HepG2 (cell line): ENCODE measurements around the gene CLIC1. TPM values are rescaled to one million over a fixed set of nuclear protein-coding genes. Genes with fewer than 3 reads are reported as not detected.

Experiments
- AGO1 ChIP-seq: fragments of 200-400 bp; formaldehyde crosslinking; IDR thresholded peaks from 2 replicates; pipeline ENCODE4 v1.6.1; 2017; ENCODE audit warnings: mild to moderate bottlenecking, low read depth, low read length, moderate library complexity; ENCODE audit not compliant: poor library complexity, severe bottlenecking
- ATF7-NPFF ChIP-seq: sonication (generic); formaldehyde crosslinking; IDR thresholded peaks from 2 replicates; pipeline ENCODE4 v1.8.1; 2023; ENCODE audit warnings: mild to moderate bottlenecking, low read depth, missing genetic modification reagents, moderate library complexity
- ATM ChIP-seq: fragments of 450-650 bp; IDR thresholded peaks from 2 replicates; pipeline ENCODE4 v1.7.1; 2017; ENCODE audit warnings: mild to moderate bottlenecking, borderline replicate concordance
- EED ChIP-seq: sonication (generic); formaldehyde crosslinking; IDR thresholded peaks from 2 replicates; pipeline ENCODE4 v1.5.0; 2020; ENCODE audit warnings: mild to moderate bottlenecking, missing genetic modification reagents
- HNF1B ChIP-seq: sonication (generic); formaldehyde crosslinking; IDR thresholded peaks from 2 replicates; pipeline ENCODE4 v1.5.1; 2020; ENCODE audit warnings: mild to moderate bottlenecking, moderate library complexity, missing genetic modification reagents
- PHF21A ChIP-seq: sonication (generic); formaldehyde crosslinking; IDR thresholded peaks from 2 replicates; pipeline ENCODE4 v1.5.0; 2020; ENCODE audit warnings: mild to moderate bottlenecking, missing genetic modification reagents
- RBFOX2 ChIP-seq: fragments of 200-400 bp; formaldehyde crosslinking; IDR thresholded peaks from 2 replicates; pipeline ENCODE4 v1.6.1; 2017; ENCODE audit warnings: low read depth, mild to moderate bottlenecking, low read length
- RCOR2 ChIP-seq: IDR thresholded peaks from 2 replicates; pipeline ENCODE4 v1.6.1; 2016; ENCODE audit warnings: missing biosample characterization, missing genetic modification reagents
- SATB2 ChIP-seq: sonication (generic); formaldehyde crosslinking; IDR thresholded peaks from 2 replicates; pipeline ENCODE4 v1.5.0; 2020; ENCODE audit warnings: missing genetic modification reagents
- SMAD9 ChIP-seq: sonication (generic); formaldehyde crosslinking; IDR thresholded peaks from 2 replicates; pipeline ENCODE4 v1.5.1; 2020; ENCODE audit warnings: mild to moderate bottlenecking, missing genetic modification reagents
- U2AF1 ChIP-seq: fragments of 200-400 bp; formaldehyde crosslinking; optimal IDR thresholded peaks from 2 replicates; pipeline ENCODE3; 2017; ENCODE audit warnings: mild to moderate bottlenecking, low read depth, low read length
- ZKSCAN5 ChIP-seq: sonication (generic); formaldehyde crosslinking; IDR thresholded peaks from 2 replicates; pipeline ENCODE4 v1.5.1; 2020; ENCODE audit warnings: mild to moderate bottlenecking, missing genetic modification reagents
- ZNF143 ChIP-seq: sonication (generic); formaldehyde crosslinking; IDR thresholded peaks from 2 replicates; pipeline ENCODE4 v1.4.0; 2020; ENCODE audit warnings: missing genetic modification reagents
- ZNF280D ChIP-seq: sonication (generic); formaldehyde crosslinking; IDR thresholded peaks from 2 replicates; pipeline ENCODE4 v1.5.1; 2020; ENCODE audit warnings: mild to moderate bottlenecking, missing genetic modification reagents
- ZNF407 ChIP-seq: sonication (generic); formaldehyde crosslinking; IDR thresholded peaks from one replicate; pipeline ENCODE4 v1.5.1; 2020; ENCODE audit warnings: mild to moderate bottlenecking, missing genetic modification reagents; ENCODE audit errors: not compliant biosample characterization
- ZNF816 ChIP-seq: sonication (generic); formaldehyde crosslinking; IDR thresholded peaks from 2 replicates; pipeline ENCODE4 v1.8.0; 2022; ENCODE audit warnings: missing genetic modification reagents, mild to moderate bottlenecking, borderline replicate concordance
- ZSCAN9 ChIP-seq: IDR thresholded peaks from 2 replicates; pipeline ENCODE4 v1.6.1; 2016; ENCODE audit warnings: borderline replicate concordance
- polyA plus RNA-seq, 8 experiments: library from polyadenylated mRNA; depleted of rRNA in 3 of 8; stranded (reverse) in 7 of 8; unstranded in 1 of 8; fragments of >200 nt; fragmentation: Illumina TruSeq in 4 of 8; extraction: Trizol in 4 of 8; gene quantifications; 2 replicates each; pipeline versions ENCODE4 v1.2.1 to v1.2.3, GENCODE V29; 2011 to 2016; ENCODE audit warnings: low read depth in 4 of 8, missing spikeins in 1 of 8, mixed read lengths in 1 of 8; ENCODE audit not compliant: insufficient read depth in 1 of 8
- total RNA-seq, 5 experiments: library from RNA; depleted of rRNA; stranded (reverse); fragments of >200 nt; fragmentation: Illumina TruSeq; extraction: Trizol; gene quantifications; 2 replicates each; pipeline ENCODE4 v1.2.3, GENCODE V29; 2016; ENCODE audit warnings: low read depth in 1 of 5

CLIC1 gene
- total and polyA plus RNA-seq, 2 of the 13 experiments (the other 11 are each of a cell fraction or from before 2014, with no cell fraction given), result 602 to 891 TPM

DNA sequence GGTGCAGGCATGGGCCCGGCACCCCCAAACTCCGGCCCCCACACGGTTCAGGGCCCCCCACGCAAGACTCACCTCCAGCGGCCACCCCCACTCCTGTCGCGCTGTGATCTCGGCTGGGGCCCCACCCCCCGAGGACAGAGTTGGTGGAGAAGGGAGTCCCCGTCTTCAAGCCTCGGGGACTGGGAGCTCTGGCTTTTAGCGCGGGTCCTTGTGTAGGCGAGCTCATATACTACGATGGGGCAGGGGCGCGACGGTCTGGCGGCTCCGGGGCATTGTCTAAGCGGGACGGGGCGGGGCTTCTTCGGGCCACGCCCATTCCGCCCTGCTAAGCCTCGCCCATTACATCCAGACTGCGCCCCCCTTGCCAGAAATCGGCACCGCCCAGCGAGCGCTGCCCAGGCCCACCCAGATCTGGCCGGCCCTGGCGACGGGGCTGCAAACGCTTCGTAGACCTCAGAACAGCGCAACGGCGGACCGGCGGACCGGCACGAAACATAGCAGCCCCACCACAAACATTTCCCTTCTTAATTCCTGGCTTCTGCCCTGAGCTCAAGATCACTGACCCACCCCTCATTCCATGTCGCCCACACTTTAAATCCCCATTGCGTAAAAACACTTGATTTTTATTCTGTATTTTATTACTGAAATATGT is 6.2 kb downstream of the CLIC1 start (continued):
- TF ChIP-seq HNF1B (peak; percentile 86), SATB2 (CRISPR knock-in tag) (peak; percentile 40; the same call in 1 of the 2 replicates), ZNF407 (no peak), EED (CRISPR knock-in tag) (peak; percentile 91; the same call in 1 of the 2 replicates), ZKSCAN5 (CRISPR knock-in tag) (no peak), ZSCAN9 (CRISPR knock-in tag) (0 out of 2 replicates have a peak, but pooled peaks have one; percentile 33), SMAD9 (CRISPR knock-in tag) (no peak), ZNF816 (peak; percentile 92), ATM (no peak), U2AF1 (peak; percentile 91), RBFOX2 (peak; percentile 99), PHF21A (CRISPR knock-in tag) (peak; percentile 39; the same call in 1 of the 2 replicates), ATF7-NPFF (CRISPR knock-in tag) (peak; percentile 88), AGO1 (peak; percentile 100), RCOR2 (CRISPR knock-in tag) (no peak), ZNF143 (no peak), ZNF280D (CRISPR knock-in tag) (peak; percentile 31)
